PC-3 (cell line): Measurements from ENCODE around the gene IGLON5. TPM values are rescaled to one million over a fixed set of nuclear protein-coding genes. Genes with fewer than 3 reads are reported as not detected.
A peak's percentile ranks its signal among the peaks of the same experiment; 100 is the strongest.

Experiments
- ATAC-seq: fragments of 200-7000 bp; cut with Tn5 transposase; 2 replicates; pipeline ENCODE4 v1.9.1; 2020; ENCODE audit warnings: mild to moderate bottlenecking, moderate library complexity
- BruUV-seq: library from RNA; stranded (reverse); fragments of 400-500 nt; replicated peaks from 2 replicates; lab custom pipeline; 2021; lab: Mats Ljungman, UMichigan
- CTCF ChIA-PET: fragments of 300-600 bp; sonication (Branson Sonifier 250); formaldehyde crosslinking; loops from one replicate; lab custom pipeline; 2022; ENCODE audit warnings: antibody characterized with exemption; lab: Charles Lee
- POLR2A ChIA-PET: fragments of 300-600 bp; sonication (Branson Sonifier 250); formaldehyde crosslinking; loops from one replicate; lab custom pipeline; 2022; ENCODE audit warnings: antibody characterized with exemption; ENCODE audit not compliant: unreplicated experiment; lab: Charles Lee
- DNase-seq: peaks from one replicate; pipeline ENCODE4 v3.0.0-alpha.2; 2015
- H2AFZ ChIP-seq: fragments of 300-600 bp; sonication (generic); 2 replicates; pipeline ENCODE4 v1.6.0; 2016; ENCODE audit warnings: antibody characterized with exemption, low read length
- H3F3A ChIP-seq: fragments of 300-600 bp; sonication (generic); one replicate; pipeline ENCODE4 v1.6.0; 2017; ENCODE audit warnings: antibody characterized with exemption, low read length, control low read depth, mild to moderate bottlenecking; ENCODE audit not compliant: unreplicated experiment
- H3K27ac ChIP-seq: fragments of 300-600 bp; sonication (generic); 2 replicates; pipeline ENCODE4 v1.5.1; 2016; ENCODE audit warnings: mild to moderate bottlenecking, low read length
- H3K27me3 ChIP-seq: fragments of 300-600 bp; sonication (generic); 2 replicates; pipeline ENCODE4 v1.6.1; 2016; ENCODE audit warnings: low read length, mixed read lengths
- H3K36me3 ChIP-seq: fragments of 300-600 bp; sonication (generic); 2 replicates; pipeline ENCODE4 v1.6.1; 2016; ENCODE audit warnings: low read depth, mixed run types, low read length, mixed read lengths
- H3K4me1 ChIP-seq: fragments of 300-600 bp; sonication (generic); 2 replicates; pipeline ENCODE4 v1.5.1; 2016; ENCODE audit warnings: low read length; ENCODE audit not compliant: insufficient read depth
- H3K4me2 ChIP-seq: fragments of 300-600 bp; sonication (generic); 2 replicates; pipeline ENCODE4 v1.6.0; 2016; ENCODE audit warnings: low read length
- H3K4me3 ChIP-seq: fragments of 300-600 bp; sonication (generic); 2 replicates; pipeline ENCODE4 v1.5.1; 2016; ENCODE audit warnings: mild to moderate bottlenecking, low read length, mixed read lengths
- H3K79me2 ChIP-seq: fragments of 300-600 bp; sonication (generic); 2 replicates; pipeline ENCODE4 v1.6.1; 2017; ENCODE audit warnings: low read length, mixed read lengths
- H3K9ac ChIP-seq: fragments of 300-600 bp; sonication (generic); 2 replicates; pipeline ENCODE4 v1.6.0; 2016; ENCODE audit warnings: mild to moderate bottlenecking, low read length
- H3K9me2 ChIP-seq: fragments of 300-600 bp; sonication (generic); replicated peaks from 2 replicates; pipeline ENCODE4 v1.6.1; 2016; ENCODE audit warnings: mixed run types, low read length, mixed read lengths
- H3K9me3 ChIP-seq: fragments of 300-600 bp; sonication (generic); 2 replicates; pipeline ENCODE4 v1.6.1; 2016; ENCODE audit warnings: low read length, mixed read lengths
- H4K20me1 ChIP-seq: fragments of 300-600 bp; sonication (generic); 2 replicates; pipeline ENCODE4 v1.6.1; 2016; ENCODE audit warnings: low read length, mixed read lengths
- CTCF ChIP-seq: fragments of 300-600 bp; sonication (generic); conservative IDR thresholded peaks from 2 replicates; pipeline ENCODE4 v1.5.1; 2017; ENCODE audit warnings: antibody characterized with exemption, low read depth, mild to moderate bottlenecking, low read length
- EZH2 ChIP-seq: fragments of 300-600 bp; sonication (generic); IDR thresholded peaks from one replicate; pipeline ENCODE4 v1.6.1; 2017; ENCODE audit warnings: antibody characterized with exemption, mild to moderate bottlenecking, low read length; ENCODE audit not compliant: unreplicated experiment
- EZH2phosphoT487 ChIP-seq: fragments of 300-600 bp; sonication (generic); IDR thresholded peaks from 2 replicates; pipeline ENCODE4 v1.6.1; 2018; ENCODE audit warnings: mild to moderate bottlenecking, antibody characterized with exemption, low read length, borderline replicate concordance
- intact Hi-C: fragments of 100-400 bp; cut with micrococcal nuclease; formaldehyde crosslinking; loops from 2 replicates; pipeline ENCODE4 v1.9.0; 2023
- total RNA-seq: library from RNA; depleted of rRNA; stranded (reverse); fragments of >200 nt; gene quantifications from 2 replicates; pipeline ENCODE4 v1.2.3, GENCODE V29; 2014

The IGLON5 gene
- total RNA-seq, 1 experiment from 2014 or later = not detected

DNA sequence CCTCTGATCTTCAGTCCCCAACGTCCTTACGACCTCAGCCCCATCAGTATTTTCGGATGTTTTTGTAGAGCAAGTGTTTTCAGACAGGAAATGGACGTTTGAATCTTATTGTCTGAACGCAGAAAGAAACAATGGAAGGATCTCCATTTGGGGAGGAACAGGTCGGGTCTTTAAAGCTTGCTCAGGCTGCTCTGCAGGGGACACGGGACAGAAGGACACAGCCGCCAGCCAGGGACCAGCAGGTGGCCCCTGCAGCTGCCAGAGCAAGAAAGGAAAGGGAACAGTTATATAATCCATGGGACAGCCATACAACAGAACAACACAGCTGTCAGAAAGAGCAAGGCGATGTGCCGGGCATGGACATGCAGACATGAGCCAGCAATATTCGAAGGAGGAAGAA is 18.5 kb upstream of the IGLON5 start:
- Histone ChIP-seq H3F3A (no peaks in the 10 kb centered on the region), H3K27ac (no peak overlapping the region), H3K9ac (no peak overlapping the region), H3K36me3 (no peaks in the 10 kb centered on the region), H3K4me1 (no peaks in the 10 kb centered on the region), H3K9me2 (0 out of 2 replicates have a peak, but pooled peaks cover 6% of the 10 kb centered on the region), H3K79me2 (no peaks in the 10 kb centered on the region), H4K20me1 (no peaks in the 10 kb centered on the region), H2AFZ (no peak overlapping the region), H3K4me2 (no peak overlapping the region), H3K4me3 (no peak overlapping the region), H3K9me3 (no peaks in the 10 kb centered on the region), H3K27me3 (peaks cover 91% of the 10 kb centered on the region)
- intact Hi-C loops = no loop called here
- ATAC-seq (no peak), DNase-seq (no peak)
- CTCF ChIA-PET = no interaction called here
- TF ChIP-seq EZH2phosphoT487 (no peak), CTCF (no peak), EZH2 (no peak)
- no TSS peak for BruUV-seq
- POLR2A ChIA-PET = no interaction called here

GRCh38 chr19:51293571-51294210 is 17.8 kb upstream of the IGLON5 start:
- ATAC-seq (no peak), DNase-seq (no peak)
- no peaks in the 10 kb centered on the region for H4K20me1 ChIP-seq
- no peak overlapping the region for H3K27ac ChIP-seq
- no peak for TF ChIP-seq CTCF
- TF ChIP-seq EZH2 = no peak
- no peak for TF ChIP-seq EZH2phosphoT487
- H3K4me1 ChIP-seq = no peaks in the 10 kb centered on the region
- H3K9me2 ChIP-seq = 0 out of 2 replicates have a peak, but pooled peaks cover 6% of the 10 kb centered on the region
- H3K27me3 ChIP-seq = peaks cover 91% of the 10 kb centered on the region
- no peak overlapping the region for H3K9ac ChIP-seq
- intact Hi-C loops = no loop called here
- no peak overlapping the region for H2AFZ ChIP-seq
- H3K79me2 ChIP-seq = no peaks in the 10 kb centered on the region
- POLR2A ChIA-PET = no interaction called here
- H3K4me2 ChIP-seq = no peak overlapping the region
- no TSS peak for BruUV-seq
- no peaks in the 10 kb centered on the region for H3K36me3 ChIP-seq
- CTCF ChIA-PET = no interaction called here
- H3K4me3 ChIP-seq = no peak overlapping the region
- H3F3A ChIP-seq = no peaks in the 10 kb centered on the region
- H3K9me3 ChIP-seq = no peaks in the 10 kb centered on the region

DNA sequence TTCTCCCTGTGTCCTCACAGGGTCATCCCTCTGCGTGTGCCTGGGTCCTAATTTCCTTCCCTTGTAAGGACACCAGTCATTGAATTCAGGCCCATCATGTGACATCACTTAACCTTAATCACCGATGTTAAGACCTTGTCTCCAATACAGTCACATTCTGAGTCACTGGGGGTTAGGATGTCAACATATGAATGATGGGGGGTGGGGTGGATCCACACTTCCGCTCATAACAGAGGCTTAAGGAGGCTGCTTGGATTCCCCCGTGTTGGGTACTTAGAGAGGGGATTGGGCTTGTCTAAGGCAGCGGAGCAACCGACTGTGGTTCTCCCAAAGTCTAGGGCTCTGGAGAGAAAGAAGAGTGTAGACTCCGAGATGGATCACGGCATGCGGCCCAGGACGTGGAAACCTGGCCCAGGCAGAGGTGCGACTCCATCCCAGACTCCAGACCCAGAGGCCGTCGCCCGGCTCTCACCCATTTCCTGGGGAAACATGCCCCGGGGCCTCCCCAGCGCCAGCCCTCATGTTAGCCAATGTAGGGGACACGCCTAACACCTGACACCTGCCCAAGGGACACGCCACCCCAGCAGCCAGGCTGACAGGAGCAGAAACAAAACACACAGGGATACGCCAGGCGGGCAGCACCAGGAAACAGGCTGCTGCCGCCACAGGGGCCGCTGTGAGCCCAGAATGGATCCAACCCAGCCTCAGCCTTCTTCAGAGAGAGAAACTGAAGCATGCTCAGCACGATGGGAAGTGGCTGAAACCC is 17.1 kb upstream of the IGLON5 start:
- Histone ChIP-seq H3K9ac (no peak overlapping the region), H3K9me3 (no peaks in the 10 kb centered on the region), H3K27me3 (peaks cover 89% of the 10 kb centered on the region), H3F3A (no peaks in the 10 kb centered on the region), H3K4me1 (no peaks in the 10 kb centered on the region), H4K20me1 (no peaks in the 10 kb centered on the region), H3K36me3 (no peaks in the 10 kb centered on the region), H3K27ac (no peak overlapping the region), H3K9me2 (0 out of 2 replicates have a peak, but pooled peaks cover 6% of the 10 kb centered on the region), H3K79me2 (no peaks in the 10 kb centered on the region), H3K4me2 (no peak overlapping the region), H3K4me3 (no peak overlapping the region), H2AFZ (no peak overlapping the region)
- ATAC-seq (no peak), DNase-seq (peak; percentile 14)
- ChIA-PET POLR2A (no interaction called here), CTCF (no interaction called here)
- no TSS peak for BruUV-seq
- TF ChIP-seq EZH2phosphoT487 = no peak
- no peak for TF ChIP-seq EZH2
- no peak for TF ChIP-seq CTCF
- intact Hi-C loops = no loop called here
